VCaP (cell line): ENCODE data around the gene LTBP3.
A peak's percentile ranks its signal among the peaks of the same experiment; 100 is the strongest.

Source experiments
- H3K27ac ChIP-seq: fragments of 450-650 bp; 2 replicates; pipeline ENCODE4 v1.5.1; 2017
- CTCF ChIP-seq: fragments of 450-650 bp; conservative IDR thresholded peaks from 2 replicates; pipeline ENCODE4 v1.5.1; 2017; ENCODE audit warnings: mild to moderate bottlenecking, moderate library complexity

LTBP3 gene

GRCh38 chr11:65589444-65590239 is 31.5 kb upstream of the LTBP3 start:
- TF ChIP-seq CTCF, result no peak
- H3K27ac ChIP-seq, result peak overlapping the region; percentile 27

GRCh38 chr11:65588199-65589054 is 30.3 kb upstream of the LTBP3 start:
- no peak overlapping the region; the same call in 1 of the 2 replicates for H3K27ac ChIP-seq
- peak; percentile 72 for TF ChIP-seq CTCF

- no peak overlapping the region for H3K27ac ChIP-seq
- no peak for TF ChIP-seq CTCF
Observed at GRCh38 chr11:65586676-65587075, 28.5 kb upstream of the LTBP3 start.

GRCh38 chr11:65586247-65586630 is 28.1 kb upstream of the LTBP3 start:
- no peak overlapping the region for H3K27ac ChIP-seq
- TF ChIP-seq CTCF, result no peak

GRCh38 chr11:65585396-65586246 is 27.5 kb upstream of the LTBP3 start:
- TF ChIP-seq CTCF, result no peak

GRCh38 chr11:65584723-65585171 is 26.6 kb upstream of the LTBP3 start:
- no peak overlapping the region for H3K27ac ChIP-seq
- no peak for TF ChIP-seq CTCF

More at GRCh38 chr11:65585396-65586246, 27.5 kb upstream of the LTBP3 start:
- H3K27ac ChIP-seq, result no peak overlapping the region
